OCI-LY7 (cell line): ENCODE results near the gene DMC1. TPM values are rescaled to one million over a fixed set of nuclear protein-coding genes. Genes with fewer than 3 reads are reported as not detected.

Experiments used
- BruUV-seq: library from RNA; stranded (reverse); fragments of 400-500 nt; replicated peaks from 2 replicates; lab custom pipeline; 2021; lab: Mats Ljungman, UMichigan
- CTCF ChIA-PET: fragments of 300-600 bp; sonication (Branson Sonifier 250); formaldehyde crosslinking; loops from one replicate; lab custom pipeline; 2022; ENCODE audit warnings: antibody characterized with exemption; ENCODE audit not compliant: unreplicated experiment; lab: Charles Lee
- POLR2A ChIA-PET: fragments of 300-600 bp; sonication (Branson Sonifier 250); formaldehyde crosslinking; loops from one replicate; lab custom pipeline; 2022; ENCODE audit warnings: antibody characterized with exemption; lab: Charles Lee
- DNase-seq: peaks from one replicate; pipeline ENCODE4 v3.0.0-alpha.2; 2015; ENCODE audit warnings: low spot score
- H2AFZ ChIP-seq: fragments of 200-600 bp; sonication (generic), shearing (Covaris generic); 2 replicates; pipeline ENCODE4 v1.6.1; 2014; ENCODE audit warnings: mild to moderate bottlenecking, antibody characterized with exemption, low read length, moderate library complexity
- H3K27ac ChIP-seq: fragments of 200-600 bp; sonication (generic); 2 replicates; pipeline ENCODE4 v1.5.1; 2014; ENCODE audit warnings: mixed run types, low read depth, mild to moderate bottlenecking, moderate library complexity, low read length, inconsistent platforms; ENCODE audit not compliant: poor library complexity, severe bottlenecking
- H3K36me3 ChIP-seq: fragments of 200-600 bp; sonication (generic); 2 replicates; pipeline ENCODE4 v1.6.1; 2014; ENCODE audit warnings: mild to moderate bottlenecking, antibody characterized with exemption, low read length, moderate library complexity, mixed read lengths; ENCODE audit not compliant: insufficient read depth
- H3K4me1 ChIP-seq: fragments of 200-600 bp; sonication (generic); 2 replicates; pipeline ENCODE4 v1.5.1; 2014; ENCODE audit warnings: mild to moderate bottlenecking, low read length; ENCODE audit not compliant: insufficient read depth, poor library complexity, severe bottlenecking
- H3K4me2 ChIP-seq: fragments of 200-600 bp; sonication (generic); 2 replicates; pipeline ENCODE4 v1.6.1; 2014; ENCODE audit warnings: mild to moderate bottlenecking, low read length
- H3K4me3 ChIP-seq: fragments of 200-600 bp; sonication (generic); 2 replicates; pipeline ENCODE4 v1.5.1; 2014; ENCODE audit warnings: mild to moderate bottlenecking, low read depth, low read length; ENCODE audit not compliant: poor library complexity, severe bottlenecking
- H3K79me2 ChIP-seq: fragments of 200-600 bp; sonication (generic); 2 replicates; pipeline ENCODE4 v1.6.1; 2016; ENCODE audit warnings: low read depth, mild to moderate bottlenecking, low read length, moderate library complexity, mixed read lengths; ENCODE audit not compliant: insufficient read depth
- H3K9me2 ChIP-seq: fragments of 200-600 bp; sonication (generic); 2 replicates; pipeline ENCODE4 v1.6.1; 2016; ENCODE audit warnings: mild to moderate bottlenecking, low read length, mixed read lengths; ENCODE audit not compliant: insufficient read depth
- H3K9me3 ChIP-seq: fragments of 200-600 bp; sonication (generic); 2 replicates; pipeline ENCODE4 v1.6.1; 2014; ENCODE audit warnings: mild to moderate bottlenecking, mixed run types, low read length, mixed read lengths
- H4K20me1 ChIP-seq: fragments of 200-600 bp; sonication (generic); 2 replicates; pipeline ENCODE4 v1.6.1; 2014; ENCODE audit warnings: mild to moderate bottlenecking, antibody characterized with exemption, low read length, moderate library complexity, mixed read lengths; ENCODE audit not compliant: insufficient read depth
- EZH2phosphoT487 ChIP-seq: fragments of 200-600 bp; sonication (generic); IDR thresholded peaks from 2 replicates; pipeline ENCODE4 v1.6.1; 2018; ENCODE audit warnings: low read depth, borderline replicate concordance, mild to moderate bottlenecking, mixed run types, antibody characterized with exemption, low read length, moderate library complexity, mixed read lengths
- intact Hi-C: fragments of 100-400 bp; cut with micrococcal nuclease; formaldehyde crosslinking; loops from one replicate; pipeline ENCODE4 v1.10.0; 2022; ENCODE audit not compliant: unreplicated experiment
- total RNA-seq, 2 experiments: library from RNA; depleted of rRNA in 1 of 2; stranded (reverse); fragments of >200 nt in 1 of 2; shearing (Covaris generic) in 1 of 2; gene quantifications; 2 replicates each; pipeline ENCODE4 v1.2.3, GENCODE V29; 2014 to 2022
- TF ChIP-seq, protein P1 (sequence below): fragments of 200-600 bp; sonication (generic); conservative IDR thresholded peaks from 2 replicates; pipeline ENCODE4 v1.5.1; 2014; ENCODE audit warnings: mild to moderate bottlenecking, antibody characterized with exemption, low read length, moderate library complexity, mixed read lengths

Gene DMC1
- total RNA-seq, 2 experiments from 2014 or later, result 40.6 to 44.3 TPM

- BruUV-seq, result no TSS peak
- peaks cover 31% of the 10 kb centered on the region for H3K4me1 ChIP-seq
- H2AFZ ChIP-seq, result no peak overlapping the region
- H3K4me3 ChIP-seq, result no peak overlapping the region
- H3K36me3 ChIP-seq, result peaks cover 82% of the 10 kb centered on the region
- no peak for DNase-seq
- TF ChIP-seq, protein P1, sequence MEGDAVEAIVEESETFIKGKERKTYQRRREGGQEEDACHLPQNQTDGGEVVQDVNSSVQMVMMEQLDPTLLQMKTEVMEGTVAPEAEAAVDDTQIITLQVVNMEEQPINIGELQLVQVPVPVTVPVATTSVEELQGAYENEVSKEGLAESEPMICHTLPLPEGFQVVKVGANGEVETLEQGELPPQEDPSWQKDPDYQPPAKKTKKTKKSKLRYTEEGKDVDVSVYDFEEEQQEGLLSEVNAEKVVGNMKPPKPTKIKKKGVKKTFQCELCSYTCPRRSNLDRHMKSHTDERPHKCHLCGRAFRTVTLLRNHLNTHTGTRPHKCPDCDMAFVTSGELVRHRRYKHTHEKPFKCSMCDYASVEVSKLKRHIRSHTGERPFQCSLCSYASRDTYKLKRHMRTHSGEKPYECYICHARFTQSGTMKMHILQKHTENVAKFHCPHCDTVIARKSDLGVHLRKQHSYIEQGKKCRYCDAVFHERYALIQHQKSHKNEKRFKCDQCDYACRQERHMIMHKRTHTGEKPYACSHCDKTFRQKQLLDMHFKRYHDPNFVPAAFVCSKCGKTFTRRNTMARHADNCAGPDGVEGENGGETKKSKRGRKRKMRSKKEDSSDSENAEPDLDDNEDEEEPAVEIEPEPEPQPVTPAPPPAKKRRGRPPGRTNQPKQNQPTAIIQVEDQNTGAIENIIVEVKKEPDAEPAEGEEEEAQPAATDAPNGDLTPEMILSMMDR, result no peak
- TF ChIP-seq EZH2phosphoT487, result no peak
- intact Hi-C loops, result no loop called here
- peaks cover 41% of the 10 kb centered on the region for H4K20me1 ChIP-seq
- no peaks in the 10 kb centered on the region for H3K9me3 ChIP-seq
- H3K27ac ChIP-seq, result no peak overlapping the region
- peaks cover 83% of the 10 kb centered on the region for H3K79me2 ChIP-seq
- ChIA-PET CTCF (no interaction called here), POLR2A (interaction anchor here (0.6 to 1.4 kb wide), 4 partner anchors 9 to 53 kb away, joined by 3 to 4 read pairs (median 3); no protein-coding TSS in a partner anchor)
- peak overlapping the region; percentile 99 for H3K4me2 ChIP-seq
- H3K9me2 ChIP-seq, result no peaks in the 10 kb centered on the region
Observed at GRCh38 chr22:38501797-38502672, 67.9 kb downstream of the DMC1 start.

- Histone ChIP-seq H3K4me1 (peaks cover 9% of the 10 kb centered on the region), H3K36me3 (peaks cover 98% of the 10 kb centered on the region), H3K27ac (no peak overlapping the region), H3K4me3 (no peak overlapping the region), H2AFZ (no peak overlapping the region), H3K4me2 (no peak overlapping the region), H3K9me3 (no peaks in the 10 kb centered on the region), H3K79me2 (peaks cover 61% of the 10 kb centered on the region), H4K20me1 (peaks cover 23% of the 10 kb centered on the region), H3K9me2 (no peaks in the 10 kb centered on the region)
- no TSS peak for BruUV-seq
- CTCF ChIA-PET, result no interaction called here
- TF ChIP-seq, protein P1, result no peak
- TF ChIP-seq EZH2phosphoT487, result no peak
- DNase-seq, result no peak
- intact Hi-C loops, result no loop called here
- POLR2A ChIA-PET, result no interaction called here
Observed at GRCh38 chr22:38497869-38498268, 72.1 kb downstream of the DMC1 start.

DNA sequence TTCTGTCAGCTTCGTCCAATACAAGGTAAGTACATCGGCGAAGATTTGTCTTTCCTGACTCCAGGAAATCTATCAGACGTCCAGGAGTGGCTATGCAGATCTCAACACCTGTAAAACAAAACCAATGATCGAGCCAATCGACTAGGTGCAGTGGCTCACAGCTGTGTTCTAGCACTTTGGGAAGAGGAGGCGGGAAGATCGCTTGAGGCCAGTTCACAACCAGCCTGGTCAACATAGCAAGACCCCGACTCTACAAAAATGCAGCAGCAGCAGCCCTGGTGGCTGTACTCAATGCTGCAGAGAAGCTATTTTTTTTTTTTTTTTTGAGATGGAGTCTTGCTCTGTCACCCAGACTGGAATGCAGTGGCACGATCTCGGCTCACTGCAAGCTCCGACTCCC lies 75.0 kb downstream of the DMC1 start:
- H3K9me3 ChIP-seq, result no peaks in the 10 kb centered on the region
- no peak overlapping the region for H3K4me3 ChIP-seq
- no peak overlapping the region for H2AFZ ChIP-seq
- intact Hi-C loops, result no loop called here
- no peaks in the 10 kb centered on the region for H3K4me1 ChIP-seq
- peaks cover 100% of the 10 kb centered on the region for H3K36me3 ChIP-seq
- no peak overlapping the region for H3K27ac ChIP-seq
- no peak for DNase-seq
- H4K20me1 ChIP-seq, result peaks cover 13% of the 10 kb centered on the region
- CTCF ChIA-PET, result no interaction called here
- no peak overlapping the region for H3K4me2 ChIP-seq
- POLR2A ChIA-PET, result no interaction called here
- H3K79me2 ChIP-seq, result peaks cover 34% of the 10 kb centered on the region; the same call in 1 of the 2 replicates
- no peaks in the 10 kb centered on the region for H3K9me2 ChIP-seq
- BruUV-seq, result no TSS peak
- TF ChIP-seq EZH2phosphoT487, result no peak
- TF ChIP-seq, protein P1, result no peak
